SW480 (cell line): ENCODE data around the gene BTD.
A peak's percentile ranks its signal among the peaks of the same experiment; 100 is the strongest.

Experiments
- DNase-seq: peaks from one replicate; pipeline ENCODE4 v3.0.0-alpha.2; 2016; ENCODE audit warnings: low spot score

Gene BTD, protein sequence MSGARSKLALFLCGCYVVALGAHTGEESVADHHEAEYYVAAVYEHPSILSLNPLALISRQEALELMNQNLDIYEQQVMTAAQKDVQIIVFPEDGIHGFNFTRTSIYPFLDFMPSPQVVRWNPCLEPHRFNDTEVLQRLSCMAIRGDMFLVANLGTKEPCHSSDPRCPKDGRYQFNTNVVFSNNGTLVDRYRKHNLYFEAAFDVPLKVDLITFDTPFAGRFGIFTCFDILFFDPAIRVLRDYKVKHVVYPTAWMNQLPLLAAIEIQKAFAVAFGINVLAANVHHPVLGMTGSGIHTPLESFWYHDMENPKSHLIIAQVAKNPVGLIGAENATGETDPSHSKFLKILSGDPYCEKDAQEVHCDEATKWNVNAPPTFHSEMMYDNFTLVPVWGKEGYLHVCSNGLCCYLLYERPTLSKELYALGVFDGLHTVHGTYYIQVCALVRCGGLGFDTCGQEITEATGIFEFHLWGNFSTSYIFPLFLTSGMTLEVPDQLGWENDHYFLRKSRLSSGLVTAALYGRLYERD

DNA sequence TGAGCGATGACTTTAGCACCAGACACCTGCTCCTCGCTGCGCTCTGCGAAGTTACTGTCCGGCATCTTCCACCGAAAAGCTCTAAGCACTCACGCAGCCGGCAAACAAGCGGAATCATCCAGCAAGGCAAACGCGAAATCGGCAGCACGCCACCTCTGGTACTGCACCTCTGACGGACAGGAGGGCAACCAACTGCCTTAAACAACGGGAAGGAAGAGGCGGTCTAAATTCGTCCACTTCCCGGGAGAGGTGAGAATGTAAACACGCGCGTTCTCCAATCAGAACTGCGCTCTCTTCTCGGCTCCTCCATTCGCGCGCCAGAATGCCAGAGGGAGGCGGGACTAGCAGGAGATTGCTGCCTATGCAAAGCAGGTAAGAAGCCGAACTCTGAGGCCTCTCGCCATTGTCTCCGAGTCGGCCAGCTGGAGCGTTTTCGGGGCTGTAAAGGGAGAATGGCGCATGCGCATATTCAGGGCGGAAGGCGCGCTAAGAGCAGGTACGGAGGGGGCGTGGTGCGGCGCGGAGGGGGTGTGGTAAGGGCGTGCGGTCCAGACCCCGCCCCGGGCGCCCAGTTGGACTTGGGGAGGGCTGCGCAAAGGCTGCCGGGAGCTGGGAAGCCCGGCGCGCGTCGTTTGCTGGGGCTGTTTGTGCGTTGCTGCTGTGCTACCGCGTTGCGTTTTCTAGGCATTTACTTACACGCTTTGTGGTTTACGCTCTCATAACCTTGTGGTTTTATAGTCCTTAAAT lies at the start of gene BTD, which contains the start of gene HACL1:
TSS of gene BTD (plus strand) at position 347 of the 747 bp plus-strand sequence. CDS start 33,695 bp downstream, outside the sequence.
TSS of gene HACL1 (minus strand) at position 171 of the 747 bp plus-strand sequence. CDS start at position 65, 106 bp downstream.
- peak; percentile 99 for DNase-seq

- DNase-seq = no peak
Observed at GRCh38 chr3:15551902-15552301, 49.6 kb upstream of the BTD start.

DNA sequence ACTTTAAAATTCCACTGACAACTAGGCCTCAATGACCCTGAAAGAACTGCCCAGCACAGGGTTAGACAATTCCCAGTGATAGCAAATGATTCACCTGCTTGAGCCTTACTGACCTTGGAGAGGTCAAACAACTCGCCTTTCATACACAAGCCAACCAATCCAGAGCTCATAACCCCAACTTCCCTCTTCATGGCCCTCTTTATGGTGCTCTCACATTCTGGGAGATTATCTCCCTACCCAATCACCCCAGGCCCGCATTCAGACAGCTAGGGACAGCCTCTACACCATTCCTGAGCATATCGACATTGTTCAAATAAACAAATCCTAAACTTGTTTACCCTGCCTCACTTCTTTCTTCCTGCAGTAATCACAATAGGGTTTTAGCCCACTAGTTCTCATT lies 47.8 kb upstream of the BTD start:
- no peak for DNase-seq

GRCh38 chr3:15556512-15556911 lies 45.0 kb upstream of the BTD start:
- DNase-seq = no peak

GRCh38 chr3:15557511-15557946 lies 44.0 kb upstream of the BTD start:
- DNase-seq = peak; percentile 79

DNA sequence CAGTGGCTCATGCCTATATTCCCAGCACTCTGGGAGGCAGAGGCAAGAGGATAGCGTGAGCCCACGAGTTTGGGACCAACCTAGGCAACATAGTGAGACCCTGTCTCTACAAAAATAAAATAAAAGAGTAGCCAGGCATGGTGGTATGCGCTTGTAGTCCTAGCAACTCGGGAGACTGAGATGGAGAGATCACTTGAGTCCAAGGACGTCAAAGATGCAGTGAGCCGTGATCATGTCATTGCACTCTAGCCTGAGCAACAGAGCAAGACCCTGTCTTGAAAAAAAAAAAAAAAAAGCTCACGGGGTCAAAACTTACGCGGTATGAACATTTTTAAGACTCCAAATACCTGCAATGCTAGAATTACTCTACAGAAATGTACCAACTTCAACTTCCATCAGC lies 43.0 kb upstream of the BTD start:
- no peak for DNase-seq

GRCh38 chr3:15562560-15562959 lies 39.0 kb upstream of the BTD start:
- no peak for DNase-seq

DNA sequence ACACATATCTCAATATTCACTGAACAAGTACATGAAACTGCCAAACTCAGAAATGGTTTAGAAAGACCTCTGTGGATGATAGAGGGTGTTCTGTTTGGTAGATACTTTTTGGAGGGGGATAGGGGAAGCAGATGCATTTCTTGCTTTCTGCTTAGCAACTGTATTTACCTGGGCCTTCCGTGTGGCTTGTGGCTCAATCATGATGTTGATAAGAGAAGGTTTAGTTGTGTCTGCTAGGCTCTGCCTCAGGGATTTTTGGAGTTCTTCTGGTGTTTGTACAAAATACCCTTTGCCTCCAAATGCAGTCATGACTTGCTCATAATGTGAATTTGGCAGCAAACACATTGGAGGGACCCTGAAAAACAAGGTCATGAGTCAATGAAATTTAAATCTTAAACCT lies 38.4 kb upstream of the BTD start:
- no peak for DNase-seq

DNA sequence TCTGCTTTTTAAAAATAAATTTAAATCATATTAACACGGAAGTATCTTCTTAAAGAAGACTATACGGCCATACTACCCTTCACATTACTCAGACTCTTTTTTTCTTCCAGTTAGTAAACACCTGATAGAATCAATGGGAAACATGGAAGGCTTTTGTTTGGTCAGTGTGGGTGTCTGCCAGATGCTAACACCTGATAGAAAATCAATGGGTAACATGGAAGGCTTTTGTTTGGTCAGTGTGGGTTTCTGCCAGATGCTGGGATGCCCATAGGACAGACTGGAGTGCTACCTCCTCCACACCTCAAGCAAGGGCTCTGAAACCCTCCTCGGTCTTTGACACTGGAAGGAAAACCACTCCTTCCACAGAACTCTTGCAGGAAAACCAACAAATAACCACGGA lies 29.4 kb upstream of the BTD start:
- DNase-seq = no peak

DNA sequence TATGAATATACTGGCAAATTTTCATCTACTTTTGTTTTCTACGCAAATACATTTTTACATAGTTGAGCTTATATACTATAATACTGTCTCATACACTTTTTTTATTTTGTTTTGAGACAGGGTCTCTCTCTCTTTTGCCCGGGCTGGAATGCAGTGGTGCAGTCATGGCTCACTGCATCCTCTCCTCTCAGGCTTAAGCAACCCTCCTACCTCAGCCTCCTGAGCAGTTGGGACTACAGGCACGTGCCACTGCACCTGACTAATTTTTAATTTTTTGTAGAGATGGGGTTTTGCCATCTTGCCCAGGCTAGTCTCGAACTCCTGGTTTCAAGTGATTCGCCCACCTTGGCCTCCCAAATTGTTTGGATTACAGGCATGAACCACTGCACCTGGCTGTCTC lies 26.1 kb upstream of the BTD start:
- no peak for DNase-seq

- DNase-seq = no peak
Observed at GRCh38 chr3:15576475-15576874, 25.1 kb upstream of the BTD start.

DNA sequence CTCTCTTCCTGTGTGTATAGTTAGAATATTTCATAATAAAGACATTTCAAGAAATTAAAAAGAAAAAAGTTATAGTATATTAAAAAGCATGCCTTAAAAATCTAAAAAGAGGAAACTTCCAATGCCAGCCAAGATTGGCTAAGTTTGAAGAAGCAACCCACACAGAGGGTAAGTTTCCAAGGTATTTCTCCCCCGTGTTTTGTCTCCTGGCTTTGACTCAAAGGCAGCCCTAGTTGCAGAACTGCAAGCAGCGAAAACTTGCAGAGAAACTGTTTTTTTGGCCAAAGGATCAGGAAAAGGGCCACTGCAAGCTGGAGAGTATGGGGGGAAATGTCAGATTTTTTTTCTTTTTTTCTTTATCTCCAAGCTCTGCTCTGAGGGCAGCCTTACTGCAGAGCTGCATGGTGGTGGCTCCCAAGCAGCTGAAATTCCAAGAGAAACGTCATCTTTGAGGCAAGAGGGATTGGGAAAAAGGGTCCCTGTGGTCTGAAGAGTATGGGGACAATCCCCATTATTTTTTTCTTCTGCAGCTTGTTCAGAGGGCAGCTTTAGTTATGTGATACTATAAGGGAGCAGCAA lies 23.2 kb upstream of the BTD start:
- DNase-seq = no peak

GRCh38 chr3:15579051-15579450 lies 22.5 kb upstream of the BTD start:
- no peak for DNase-seq

DNA sequence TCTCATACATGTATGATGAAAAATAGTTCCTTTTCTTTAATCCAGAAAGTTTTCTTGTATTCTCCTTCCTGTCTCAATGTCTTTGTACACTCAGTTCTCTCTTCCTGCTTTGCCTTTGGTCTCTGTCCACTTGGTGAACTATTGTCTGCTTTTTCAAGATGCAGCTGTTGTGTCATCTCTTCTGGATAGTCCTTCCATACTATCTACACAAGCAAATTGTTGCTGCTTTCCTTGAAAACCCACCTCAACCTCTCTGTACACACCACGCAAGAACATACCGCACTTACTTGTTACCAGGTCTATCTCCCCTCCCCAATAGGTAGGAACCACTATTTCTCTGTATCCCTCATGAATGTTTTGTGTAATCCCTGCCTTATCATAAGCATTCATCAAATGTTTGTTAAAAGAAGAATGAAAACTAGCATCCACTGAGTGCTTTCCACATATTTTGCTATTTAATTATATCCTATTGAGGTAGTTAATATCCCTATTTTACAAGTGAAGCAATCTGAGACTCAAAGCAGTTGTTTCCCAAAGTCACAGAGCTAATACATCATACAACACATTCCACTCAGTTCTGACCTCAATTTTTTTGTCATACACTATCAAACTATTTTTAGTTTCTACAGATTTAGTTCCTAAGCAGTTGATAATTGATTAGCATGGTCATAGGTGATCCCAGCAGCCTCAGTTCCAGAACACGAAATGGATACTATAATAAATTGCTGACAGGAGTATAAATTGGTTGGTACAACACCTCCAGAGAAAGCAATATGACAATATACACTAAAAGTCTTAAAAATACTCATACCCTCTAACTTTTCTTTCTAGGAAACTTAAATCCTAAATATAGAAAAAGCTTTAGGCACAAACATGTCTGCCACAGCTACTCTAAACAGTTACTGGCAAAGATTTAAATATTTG lies 19.8 kb upstream of the BTD start:
- DNase-seq = no peak

GRCh38 chr3:15585111-15585845 lies 16.3 kb upstream of the BTD start:
- DNase-seq = no peak

GRCh38 chr3:15591242-15591641 lies 10.3 kb upstream of the BTD start:
- no peak for DNase-seq

DNA sequence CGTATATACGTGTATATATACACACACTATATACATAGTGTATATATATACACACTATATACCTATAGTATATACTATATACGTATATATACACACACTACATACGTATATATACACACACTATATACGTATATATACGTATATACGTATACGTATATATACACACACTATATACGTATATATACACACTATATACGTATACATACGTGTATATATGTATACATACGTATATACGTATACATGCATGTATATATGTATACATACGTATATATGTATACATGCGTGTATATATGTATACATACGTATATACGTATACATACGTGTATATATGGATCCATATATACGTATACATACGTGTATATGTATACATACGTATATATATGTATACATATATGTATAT lies 9.6 kb upstream of the BTD start:
- DNase-seq = no peak

DNA sequence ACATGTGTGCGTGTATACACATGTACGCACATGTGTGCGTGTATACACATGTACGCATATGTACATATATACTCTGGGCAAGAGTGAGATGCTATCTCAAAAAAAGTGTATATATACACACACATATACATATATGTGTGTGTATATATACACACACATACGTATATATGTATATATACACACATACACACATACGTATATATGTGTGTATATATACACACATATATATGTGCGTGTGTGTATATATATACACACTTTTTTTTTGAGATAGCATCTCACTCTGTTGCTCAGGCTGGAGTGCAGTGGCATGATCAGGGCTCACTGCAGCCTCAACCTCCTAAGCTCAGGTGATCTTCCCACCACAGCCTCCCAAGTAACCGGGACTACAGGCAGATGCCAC lies 8.6 kb upstream of the BTD start:
- no peak for DNase-seq

GRCh38 chr3:15595955-15596354 lies 5.6 kb upstream of the BTD start:
- DNase-seq = no peak

DNA sequence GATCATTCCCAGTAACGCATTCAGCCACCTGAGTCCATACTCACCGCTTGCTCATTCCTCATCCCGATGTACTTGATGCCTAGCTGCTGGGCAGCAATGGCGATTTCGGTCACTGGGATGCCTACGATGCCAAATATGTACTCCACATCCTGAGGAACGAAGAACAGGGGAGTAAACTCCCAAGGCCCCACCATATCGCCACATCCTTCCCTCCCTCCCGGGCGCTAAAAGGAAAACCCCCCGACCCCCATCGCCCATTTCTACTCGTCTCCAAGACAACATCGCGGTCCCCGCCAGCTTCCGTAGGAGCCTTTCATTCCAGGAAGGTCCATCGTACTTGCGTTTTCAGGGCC lies 523 bp upstream of the BTD start:
- DNase-seq = peak; percentile 7

GRCh38 chr3:15602146-15602536 lies 596 bp downstream of the BTD start:
- DNase-seq = no peak
